NCI-H510A (cell line): ENCODE results near the gene CSKMT.
A peak's percentile ranks its signal among the peaks of the same experiment; 100 is the strongest.
"Not testable (repeated sequence)": the region's sequence is repeated elsewhere in the genome, so short reads cannot be mapped to it uniquely, and the experiment has no call there.

Experiments used
- DNase-seq: peaks from one replicate; lab custom pipeline; 2025; lab: John Stamatoyannopoulos, UW

CSKMT gene

GRCh38 chr11:62689421-62690183 lies 24.5 kb downstream of the CSKMT start, which contains the start of gene LRRN4CL:
Gene LRRN4CL, minus strand, starts transcription at chr11:62689530. Its CDS starts 1,022 bp downstream, at chr11:62688508.
- no peak for DNase-seq

GRCh38 chr11:62693624-62694023 lies 28.5 kb downstream of the CSKMT start:
- not testable (repeated sequence) for DNase-seq

DNA sequence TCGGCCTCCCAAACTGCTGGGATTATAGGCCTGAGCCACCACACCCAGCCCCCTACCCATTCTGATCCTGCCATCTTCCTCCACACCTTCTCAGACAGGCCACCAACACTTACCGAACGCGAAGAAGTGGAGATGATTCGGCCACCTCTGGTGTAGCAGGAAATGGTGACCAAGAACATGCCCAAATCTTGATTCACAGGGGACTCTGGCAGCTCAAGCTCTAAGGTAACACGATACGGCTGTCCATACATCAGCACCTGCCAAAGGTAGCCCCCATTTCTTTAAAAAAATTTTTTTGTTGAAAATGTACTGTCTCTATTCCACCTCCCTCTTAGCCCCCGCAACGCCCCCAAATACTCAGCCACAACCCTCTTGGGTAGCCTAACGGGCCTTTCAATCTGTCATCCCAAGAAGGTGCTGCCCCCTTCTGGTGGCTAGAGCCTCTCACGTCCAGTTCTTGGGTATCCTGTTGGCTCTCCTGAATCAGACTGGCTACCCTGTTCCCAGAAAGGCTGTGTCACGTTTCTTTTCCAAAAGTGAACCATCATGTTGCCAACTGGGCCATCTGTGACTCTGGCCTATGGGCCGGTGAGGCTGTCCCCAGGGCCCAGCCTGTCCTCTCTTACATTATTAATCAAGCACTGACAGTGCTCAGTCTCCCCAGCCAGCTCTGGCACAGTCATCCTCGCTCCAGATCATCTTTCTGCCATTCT lies 29.5 kb downstream of the CSKMT start:
- peak; percentile 42 for DNase-seq

DNA sequence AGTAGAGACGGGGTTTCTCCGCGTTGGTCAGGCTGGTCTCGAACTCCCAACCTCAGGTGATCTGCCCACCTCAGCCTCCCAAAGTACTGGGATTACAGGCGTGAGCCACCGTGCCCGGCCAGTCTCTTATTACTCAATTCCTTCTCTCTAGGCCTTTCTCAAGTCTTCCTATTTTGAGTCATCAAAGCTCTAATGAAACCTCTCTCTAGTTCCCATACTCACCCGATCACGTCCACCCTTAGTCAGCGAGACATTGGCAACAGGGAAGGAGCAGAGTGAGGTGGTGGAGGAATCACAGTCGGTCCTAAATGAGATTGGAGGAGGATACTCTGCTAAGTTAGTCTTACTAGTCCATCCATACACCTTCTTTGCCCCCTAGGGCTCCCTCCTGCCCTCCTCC lies 37.1 kb downstream of the CSKMT start:
- no peak for DNase-seq

DNA sequence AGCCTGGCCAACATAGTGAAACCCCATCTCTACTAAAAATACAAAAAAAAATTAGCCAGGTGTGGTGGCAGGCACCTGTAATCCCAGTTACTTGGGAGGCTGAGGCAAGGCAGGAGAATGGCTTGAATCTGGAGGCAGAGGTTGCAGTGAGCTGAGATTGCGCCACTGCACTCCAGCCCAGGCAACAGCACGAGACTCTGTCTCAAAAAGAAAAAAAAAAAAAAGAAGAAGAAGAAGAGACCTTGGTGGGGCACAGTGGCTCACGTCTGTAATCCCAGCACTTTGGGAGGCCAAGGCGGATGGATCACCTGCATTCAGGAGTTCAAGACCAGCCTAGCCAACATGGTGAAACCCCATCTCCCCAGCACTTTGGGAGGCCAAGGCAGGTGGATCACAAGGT lies 38.8 kb downstream of the CSKMT start:
- DNase-seq: not testable (repeated sequence)

DNA sequence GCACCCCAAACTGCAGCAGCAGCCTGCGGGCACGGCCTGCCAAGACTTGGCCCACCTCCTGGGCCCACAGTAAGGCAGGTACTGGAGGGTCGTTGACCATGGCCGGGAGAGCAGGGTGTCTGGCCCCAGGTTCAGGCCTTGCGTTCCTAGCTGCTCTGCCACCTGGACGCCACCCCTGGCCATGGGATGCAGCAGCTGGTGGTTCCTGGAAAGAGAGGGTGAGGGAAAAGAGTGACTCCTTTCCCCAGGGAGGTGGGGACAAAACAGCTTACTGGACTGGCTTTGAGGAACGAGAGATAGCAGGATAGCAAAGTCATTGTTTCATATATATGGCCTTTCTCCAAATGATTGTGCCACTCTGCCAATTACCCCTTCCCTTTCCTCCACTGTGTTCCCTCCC lies 40.3 kb downstream of the CSKMT start:
- DNase-seq: peak; percentile 18

DNA sequence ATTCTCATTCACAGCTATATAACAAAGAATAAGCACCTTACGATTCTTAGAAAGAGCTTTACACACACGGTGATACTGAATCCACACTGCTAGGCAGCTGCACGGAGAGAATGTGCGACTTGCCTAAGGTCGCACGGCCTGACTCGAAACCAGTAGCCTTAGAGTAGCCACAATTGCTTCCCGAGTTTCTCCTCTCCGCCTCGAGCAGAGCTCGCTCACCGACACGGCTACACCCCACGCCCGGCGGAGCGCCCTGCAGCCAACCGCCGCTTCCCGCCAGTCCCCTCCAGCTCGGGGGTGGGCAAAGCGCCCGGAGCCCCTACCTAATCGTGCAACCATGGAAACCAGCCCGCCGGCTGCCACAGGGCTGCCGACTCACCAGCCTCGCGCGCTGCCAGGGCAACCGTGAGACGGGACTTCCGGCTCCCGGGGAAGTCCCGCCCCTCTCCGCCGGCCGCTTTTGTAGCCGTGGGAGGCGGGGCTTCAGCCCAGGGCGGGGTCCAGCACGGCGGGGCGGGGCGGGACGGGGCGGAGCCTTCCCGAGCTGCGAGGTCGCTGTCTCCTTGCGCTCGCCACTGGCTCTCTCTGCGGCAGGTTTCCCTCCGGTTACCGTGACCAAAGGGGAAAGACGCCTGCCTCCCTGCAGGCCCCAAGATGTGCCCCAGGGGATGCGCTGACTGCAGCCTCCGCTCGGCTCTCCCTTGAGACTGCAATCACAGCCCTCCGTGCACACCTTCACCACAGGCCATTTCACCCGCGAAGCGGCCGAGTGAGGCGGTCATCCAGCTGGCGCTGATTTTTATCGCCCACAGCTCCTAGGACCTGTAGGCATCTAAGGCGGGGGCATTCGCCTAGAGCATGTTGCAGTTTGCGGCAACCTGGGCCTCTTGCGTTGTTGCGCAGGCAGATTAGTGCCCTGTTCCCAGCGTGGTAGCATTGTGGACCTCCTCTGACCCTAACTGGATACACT lies 41.1 kb downstream of the CSKMT start:
- peak; percentile 85 for DNase-seq

DNA sequence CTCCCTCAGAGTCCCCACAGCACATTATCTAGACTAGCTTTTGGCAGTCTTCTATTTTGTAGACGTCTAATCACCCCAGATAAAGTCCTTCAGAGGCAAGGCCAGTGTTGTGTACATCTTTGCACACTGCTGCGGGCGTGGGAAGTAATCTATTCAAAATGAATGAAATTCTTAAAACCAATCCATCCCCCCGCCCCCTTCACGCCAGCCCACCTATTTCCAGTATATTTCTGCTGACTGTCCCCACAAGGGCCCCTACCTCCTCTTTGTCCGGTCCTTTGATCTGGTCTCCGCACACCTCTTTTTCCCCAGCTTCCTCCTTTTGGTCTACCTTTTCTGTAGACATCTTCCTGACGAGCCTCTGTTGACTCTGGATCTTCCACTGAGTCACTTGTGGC lies 41.7 kb downstream of the CSKMT start:
- no peak for DNase-seq

DNA sequence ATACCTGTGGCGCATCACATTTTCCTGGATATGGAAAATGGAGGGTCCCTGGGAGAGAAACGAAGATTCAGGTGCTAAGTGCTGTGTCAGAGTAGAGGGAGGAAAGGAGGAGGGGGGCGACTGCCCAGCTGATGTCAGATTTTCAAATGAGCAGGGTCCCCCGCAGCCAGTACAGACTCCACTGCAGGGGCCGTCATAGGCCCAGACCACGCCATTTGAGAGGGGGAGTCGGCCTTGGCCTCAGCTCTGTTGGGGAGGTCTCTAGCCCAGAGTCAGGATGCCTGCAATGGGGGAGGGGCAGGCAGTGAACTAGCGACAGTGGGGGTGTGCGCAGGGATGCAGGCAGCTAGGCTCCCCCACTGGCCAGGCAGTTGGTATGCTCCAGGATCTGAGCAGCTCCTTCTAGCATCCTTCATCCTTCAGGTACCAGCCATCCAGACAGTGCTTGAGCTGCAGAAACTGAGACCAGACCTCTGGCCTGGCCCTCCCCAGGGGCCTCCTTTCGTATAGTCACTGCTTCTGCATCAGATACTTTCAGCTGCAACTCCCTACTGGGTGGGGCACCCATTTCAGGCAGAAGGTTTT lies 42.3 kb downstream of the CSKMT start, which contains the start of the genes BSCL2 and GNG3:
Gene BSCL2, minus strand, starts transcription at position 148 of the 585 bp plus-strand sequence. CDS start 229 bp downstream, outside the sequence.
Gene GNG3, plus strand, starts transcription at position 400 of the 585 bp plus-strand sequence. CDS start 620 bp downstream, outside the sequence.
- DNase-seq: no peak

DNA sequence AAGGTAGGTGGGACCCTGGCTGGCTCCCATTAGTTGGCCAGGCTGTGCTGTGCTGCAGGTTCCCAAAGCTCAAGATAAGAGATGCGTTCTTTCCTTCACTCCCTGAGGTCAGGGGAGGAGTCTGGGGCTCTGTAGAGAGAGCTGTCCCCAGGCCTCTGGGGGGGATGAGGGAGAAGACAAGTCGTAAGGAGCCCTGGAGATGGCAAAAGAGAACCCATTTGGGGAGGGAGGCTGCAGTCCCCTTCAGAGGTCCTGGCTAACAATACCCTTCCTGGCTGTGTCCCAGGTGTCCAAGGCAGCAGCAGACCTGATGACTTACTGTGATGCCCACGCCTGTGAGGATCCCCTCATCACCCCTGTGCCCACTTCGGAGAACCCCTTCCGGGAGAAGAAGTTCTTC lies 43.3 kb downstream of the CSKMT start:
- DNase-seq: no peak

DNA sequence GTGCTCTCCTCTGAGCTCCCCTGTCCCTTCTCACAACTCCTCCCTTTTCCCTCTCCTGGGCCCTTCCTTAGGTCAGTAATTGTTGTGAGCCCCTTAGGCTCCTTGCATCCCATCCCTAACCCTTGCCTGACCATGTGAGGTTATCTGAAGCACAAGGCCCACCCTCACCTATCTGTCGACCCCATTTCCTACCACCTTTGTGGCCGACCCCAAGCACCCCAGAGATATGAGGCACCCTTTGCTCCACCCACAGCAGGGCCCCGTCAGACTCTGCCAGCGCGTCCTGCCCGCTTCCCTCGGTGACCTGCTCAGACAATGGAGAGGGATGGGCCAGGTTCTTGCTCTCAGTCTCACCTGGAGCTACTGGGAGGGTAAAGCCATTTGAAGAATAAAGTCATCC lies 43.7 kb downstream of the CSKMT start:
- DNase-seq: no peak

- peak; percentile 97 for DNase-seq
Measured at GRCh38 chr11:62709247-62710000, 44.3 kb downstream of the CSKMT start.

DNA sequence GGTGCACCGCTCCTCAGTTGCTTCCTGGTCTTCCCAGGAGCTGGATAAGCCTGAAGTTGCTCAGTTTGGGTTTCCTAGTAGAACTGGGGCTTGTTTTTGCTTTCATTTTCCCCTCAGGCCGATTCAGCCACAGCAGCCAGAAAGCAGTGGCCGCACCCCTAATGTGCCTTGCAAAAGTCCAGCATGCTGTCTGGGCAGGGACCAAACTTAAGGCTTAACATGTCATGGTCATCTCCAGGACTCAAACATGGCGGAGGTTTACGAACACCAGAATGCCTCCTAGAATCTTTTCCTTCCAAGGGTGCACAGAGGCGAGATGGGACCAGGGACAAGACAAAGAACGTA lies 44.9 kb downstream of the CSKMT start:
- DNase-seq: no peak

DNA sequence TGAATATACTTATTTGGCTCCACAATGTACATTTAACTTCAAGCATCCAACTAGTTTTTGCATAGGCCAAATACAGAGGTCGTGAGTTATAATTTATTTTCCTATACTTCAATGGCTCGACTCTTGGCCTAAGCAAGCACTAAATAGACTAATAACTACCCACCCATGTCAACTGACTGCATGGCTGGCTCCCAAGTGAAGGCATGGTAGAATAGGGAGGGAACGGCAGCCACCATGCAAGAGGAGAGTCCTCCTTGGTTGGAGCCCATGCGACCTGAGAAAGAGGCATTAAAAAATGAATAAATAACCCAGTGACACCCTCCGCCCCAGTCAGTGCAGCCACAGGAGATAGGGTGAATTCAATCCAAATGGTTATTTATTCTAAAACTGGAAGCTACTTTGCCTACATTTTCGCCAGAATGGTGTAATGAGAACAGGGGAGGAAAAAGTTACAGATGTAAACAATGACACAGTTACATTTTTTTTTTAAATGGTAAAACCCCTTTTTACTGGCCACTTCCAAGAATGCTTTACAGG lies 47.2 kb downstream of the CSKMT start:
- DNase-seq: no peak

GRCh38 chr11:62712861-62713260 lies 47.7 kb downstream of the CSKMT start:
- DNase-seq: no peak

DNA sequence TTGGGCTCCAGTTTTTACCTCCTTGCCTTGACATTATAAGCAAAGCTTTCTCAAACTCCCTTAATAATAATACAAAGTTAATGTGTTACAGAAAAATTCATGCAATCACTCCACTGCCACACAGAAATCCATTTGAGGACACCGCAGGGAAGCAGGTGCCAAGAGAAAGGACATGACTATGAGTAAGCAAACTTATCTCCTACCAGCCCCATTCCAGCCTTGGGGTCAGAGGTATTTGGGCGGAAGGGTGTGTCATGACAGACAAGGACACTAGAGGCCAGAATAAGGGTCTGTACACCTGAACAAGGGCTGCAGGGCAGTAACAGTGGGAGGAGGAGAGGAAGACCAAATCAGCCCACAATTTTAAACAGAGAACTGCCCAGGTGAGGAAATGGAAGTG lies 48.2 kb downstream of the CSKMT start:
- no peak for DNase-seq

GRCh38 chr11:62715150-62716130 lies 50.3 kb downstream of the CSKMT start:
- no peak for DNase-seq

DNA sequence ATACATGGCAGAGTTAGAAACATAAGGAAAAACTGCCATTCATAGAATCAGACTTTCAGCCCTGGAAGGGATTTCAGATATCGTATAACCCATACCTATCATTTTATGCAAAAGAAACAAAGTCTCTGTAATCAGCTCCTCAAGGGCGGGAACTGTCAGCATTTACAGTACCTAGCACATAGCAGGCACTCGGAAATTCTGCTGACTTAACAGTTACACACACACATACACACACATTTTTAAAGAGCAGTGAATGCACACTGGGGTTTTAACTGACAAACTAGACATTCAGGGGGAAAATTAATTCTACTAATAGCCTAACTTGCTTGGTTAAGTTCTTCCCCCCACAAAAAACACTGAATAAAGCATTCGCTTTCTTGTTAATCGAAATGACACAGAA lies 51.1 kb downstream of the CSKMT start:
- DNase-seq: no peak

GRCh38 chr11:62716816-62717215 lies 51.7 kb downstream of the CSKMT start:
- DNase-seq: no peak
